ENCODE measurements around the gene EPB41L4B. TPM values are rescaled to one million over a fixed set of nuclear protein-coding genes. Genes with fewer than 3 reads are reported as not detected.

EPB41L4B gene
- total RNA-seq, 1 experiment from 2014 or later: 8.1 TPM

- no peaks in the 10 kb centered on the region for H3K27me3 ChIP-seq (ENCODE audit: insufficient read depth, low read length)
- ChIA-PET CTCF (interaction anchor here (0.7 to 2.1 kb wide), 27 partner anchors 9 to 287 kb away, joined by 3 to 18 read pairs (median 4); partner anchors contain the start of gene EPB41L4B), POLR2A (interaction anchor here (1.5 kb wide), 1 partner anchor 171 kb away, joined by 3 read pairs; no protein-coding TSS in a partner anchor), RAD21 (ENCODE audit: low non-redundant PET in 1 of 2, low total read pairs in 2 of 2, uncharacterized antibody in 2 of 2, unreplicated experiment in 2 of 2) (interaction anchor here in 1 of 2 experiments (0.6 to 1.0 kb wide), 2 partner anchors 133 to 145 kb away, joined by 3 to 5 read pairs; no protein-coding TSS in a partner anchor)
- no peaks in the 10 kb centered on the region for H4K20me1 ChIP-seq (ENCODE audit: insufficient read depth)
- intact Hi-C loops (cut with micrococcal nuclease): loop anchor here (2.0 kb wide), 1 partner anchor 138 kb away; the partner anchor contains the start of gene EPB41L4B
- H3K9me3 ChIP-seq (ENCODE audit: control insufficient read depth in 1 of 2, insufficient read depth in 1 of 2, low read depth in 1 of 2, low read length in 2 of 2): no peaks in the 10 kb centered on the region
- no peak overlapping the region for H3K27ac ChIP-seq (ENCODE audit: low read depth, low read length)
- H3K9me2 ChIP-seq (ENCODE audit: insufficient read depth): no peaks in the 10 kb centered on the region
- no TSS peak for BruUV-seq (replicated peaks)
- no peaks in the 10 kb centered on the region for H3K36me3 ChIP-seq (ENCODE audit: control insufficient read depth in 1 of 2, insufficient read depth in 2 of 2, low read length in 2 of 2)
- no peak overlapping the region; the same call in 1 of the 2 replicates for H3K4me2 ChIP-seq (ENCODE audit: low read length)
- peak; percentile 47 for DNase-seq (ENCODE audit: low read depth, low spot score)
- no peaks in the 10 kb centered on the region for H3K79me2 ChIP-seq (ENCODE audit: insufficient read depth, low read length)
- no peak overlapping the region for H3K9ac ChIP-seq (ENCODE audit: low read length)
- peak; percentile 93 for ATAC-seq
- H3K4me3 ChIP-seq (replicated peaks in 1 of 2; ENCODE audit: low read depth in 1 of 2, low read length in 2 of 2): no peak overlapping the region
- TF ChIP-seq, protein P1, sequence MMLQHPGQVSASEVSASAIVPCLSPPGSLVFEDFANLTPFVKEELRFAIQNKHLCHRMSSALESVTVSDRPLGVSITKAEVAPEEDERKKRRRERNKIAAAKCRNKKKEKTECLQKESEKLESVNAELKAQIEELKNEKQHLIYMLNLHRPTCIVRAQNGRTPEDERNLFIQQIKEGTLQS (IDR thresholded peaks at IDR 0.05): no peak
- TF ChIP-seq, protein P2, sequence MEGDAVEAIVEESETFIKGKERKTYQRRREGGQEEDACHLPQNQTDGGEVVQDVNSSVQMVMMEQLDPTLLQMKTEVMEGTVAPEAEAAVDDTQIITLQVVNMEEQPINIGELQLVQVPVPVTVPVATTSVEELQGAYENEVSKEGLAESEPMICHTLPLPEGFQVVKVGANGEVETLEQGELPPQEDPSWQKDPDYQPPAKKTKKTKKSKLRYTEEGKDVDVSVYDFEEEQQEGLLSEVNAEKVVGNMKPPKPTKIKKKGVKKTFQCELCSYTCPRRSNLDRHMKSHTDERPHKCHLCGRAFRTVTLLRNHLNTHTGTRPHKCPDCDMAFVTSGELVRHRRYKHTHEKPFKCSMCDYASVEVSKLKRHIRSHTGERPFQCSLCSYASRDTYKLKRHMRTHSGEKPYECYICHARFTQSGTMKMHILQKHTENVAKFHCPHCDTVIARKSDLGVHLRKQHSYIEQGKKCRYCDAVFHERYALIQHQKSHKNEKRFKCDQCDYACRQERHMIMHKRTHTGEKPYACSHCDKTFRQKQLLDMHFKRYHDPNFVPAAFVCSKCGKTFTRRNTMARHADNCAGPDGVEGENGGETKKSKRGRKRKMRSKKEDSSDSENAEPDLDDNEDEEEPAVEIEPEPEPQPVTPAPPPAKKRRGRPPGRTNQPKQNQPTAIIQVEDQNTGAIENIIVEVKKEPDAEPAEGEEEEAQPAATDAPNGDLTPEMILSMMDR (IDR thresholded peaks at IDR 0.05 in 2 of 3, conservative IDR thresholded peaks at IDR 0.05 in 1 of 3; ENCODE audit: borderline replicate concordance in 1 of 3, insufficient read depth in 1 of 3, low read depth in 2 of 3, low read length in 2 of 3): peak; percentile 55 to 71 (median 66)
- TF ChIP-seq SIN3A (IDR thresholded peaks at IDR 0.05; ENCODE audit: low read depth) (no peak), TCF7L2 (IDR thresholded peaks at IDR 0.05; ENCODE audit: borderline replicate concordance, extremely low read depth, insufficient read depth, insufficient read length) (no peak), FOSL1 (IDR thresholded peaks at IDR 0.05; ENCODE audit: low read depth) (no peak), SP1 (IDR thresholded peaks at IDR 0.05; ENCODE audit: low read depth) (no peak), CBX3 (IDR thresholded peaks at IDR 0.05; ENCODE audit: low read depth) (peak; percentile 39; the same call in 1 of the 2 replicates), JUND (IDR thresholded peaks at IDR 0.05) (no peak), RAD21 (IDR thresholded peaks at IDR 0.05; ENCODE audit: low read depth) (peak; percentile 43), EZH2phosphoT487 (IDR thresholded peaks at IDR 0.05; ENCODE audit: borderline replicate concordance) (no peak), EGR1 (IDR thresholded peaks at IDR 0.05; ENCODE audit: low read depth) (no peak), REST (IDR thresholded peaks at IDR 0.05; ENCODE audit: low read depth) (no peak), ZFX (IDR thresholded peaks at IDR 0.05) (no peak; the same call in 1 of the 2 replicates), POLR2A (IDR thresholded peaks at IDR 0.05; ENCODE audit: borderline replicate concordance, extremely low read depth, insufficient read depth, insufficient read length) (no peak), ELF1 (IDR thresholded peaks at IDR 0.05; ENCODE audit: borderline replicate concordance, low read depth) (no peak), ZNF274 (IDR thresholded peaks at IDR 0.05; ENCODE audit: low read depth, low read length) (no peak), CEBPB (IDR thresholded peaks at IDR 0.05; ENCODE audit: low read depth) (no peak)
- TF ChIP-seq, protein P3, sequence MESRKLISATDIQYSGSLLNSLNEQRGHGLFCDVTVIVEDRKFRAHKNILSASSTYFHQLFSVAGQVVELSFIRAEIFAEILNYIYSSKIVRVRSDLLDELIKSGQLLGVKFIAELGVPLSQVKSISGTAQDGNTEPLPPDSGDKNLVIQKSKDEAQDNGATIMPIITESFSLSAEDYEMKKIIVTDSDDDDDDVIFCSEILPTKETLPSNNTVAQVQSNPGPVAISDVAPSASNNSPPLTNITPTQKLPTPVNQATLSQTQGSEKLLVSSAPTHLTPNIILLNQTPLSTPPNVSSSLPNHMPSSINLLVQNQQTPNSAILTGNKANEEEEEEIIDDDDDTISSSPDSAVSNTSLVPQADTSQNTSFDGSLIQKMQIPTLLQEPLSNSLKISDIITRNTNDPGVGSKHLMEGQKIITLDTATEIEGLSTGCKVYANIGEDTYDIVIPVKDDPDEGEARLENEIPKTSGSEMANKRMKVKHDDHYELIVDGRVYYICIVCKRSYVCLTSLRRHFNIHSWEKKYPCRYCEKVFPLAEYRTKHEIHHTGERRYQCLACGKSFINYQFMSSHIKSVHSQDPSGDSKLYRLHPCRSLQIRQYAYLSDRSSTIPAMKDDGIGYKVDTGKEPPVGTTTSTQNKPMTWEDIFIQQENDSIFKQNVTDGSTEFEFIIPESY (IDR thresholded peaks at IDR 0.05; ENCODE audit: extremely low read depth, insufficient replicate concordance, low read length): no peak
- peaks cover 0 to 10% of the 10 kb centered on the region in 2 experiments; a peak in 1 of 4 replicates for H3K4me1 ChIP-seq (ENCODE audit: control insufficient read depth in 1 of 2, insufficient read depth in 2 of 2, low read length in 2 of 2)
- H2AFZ ChIP-seq (ENCODE audit: low read depth, low read length, poor library complexity, severe bottlenecking): peak overlapping the region; percentile 38
These were observed 137.7 kb downstream of the EPB41L4B start for GRCh38 chr9:109182940-109183798.
